Bronchial epithelial cell (primary cell): ENCODE measurements around the gene UBE2A. TPM values are rescaled to one million over a fixed set of nuclear protein-coding genes. Genes with fewer than 3 reads are reported as not detected.
A peak's percentile ranks its signal among the peaks of the same experiment; 100 is the strongest.

Experiments used
- DNase-seq: peaks from one replicate; pipeline ENCODE4 v3.0.0-alpha.2; 2010; ENCODE audit warnings: low read depth
- FAIRE-seq: peaks from 2 replicates; lab custom pipeline; 2011; peaks lifted over from hg19 to GRCh38; lab: Jason Lieb, UNC
- H3K27me3 ChIP-seq: 2 replicates; pipeline ENCODE4 v1.5.1; 2011; ENCODE audit warnings: low read length; ENCODE audit not compliant: control insufficient read depth, insufficient read depth
- H3K36me3 ChIP-seq: 2 replicates; pipeline ENCODE4 v1.5.1; 2011; ENCODE audit warnings: low read length; ENCODE audit not compliant: control insufficient read depth, insufficient read depth
- H3K4me3 ChIP-seq: 2 replicates; pipeline ENCODE4 v1.5.1; 2011; ENCODE audit warnings: mild to moderate bottlenecking, low read depth, low read length, control low read depth
- CTCF ChIP-seq: IDR thresholded peaks from 2 replicates; pipeline ENCODE4 v1.5.1; 2011; ENCODE audit warnings: mild to moderate bottlenecking, moderate library complexity, low read length, control low read depth, inconsistent platforms; ENCODE audit not compliant: insufficient read depth, severe bottlenecking
- total RNA-seq: library from RNA; depleted of rRNA; stranded (reverse); fragments of >200 nt; gene quantifications from 2 replicates; pipeline ENCODE4 v1.2.1, GENCODE V29; 2014

Gene UBE2A
- total RNA-seq, 1 donor from 2014 or later = 18.4 TPM

- peak overlapping the region; percentile 89 for H3K4me3 ChIP-seq
- DNase-seq (no peak), FAIRE-seq (no peak)
- TF ChIP-seq CTCF = no peak
- H3K36me3 ChIP-seq = no peaks in the 10 kb centered on the region
- H3K27me3 ChIP-seq = no peaks in the 10 kb centered on the region
Observed at GRCh38 chrX:119604766-119605463, 30.6 kb downstream of the UBE2A start.

GRCh38 chrX:119605464-119606279, 31.3 kb downstream of the UBE2A start:
- Histone ChIP-seq H3K36me3 (no peaks in the 10 kb centered on the region), H3K4me3 (peak overlapping the region; percentile 89), H3K27me3 (no peaks in the 10 kb centered on the region)
- no peak for FAIRE-seq
- no peak for TF ChIP-seq CTCF
- peak; percentile 2 for DNase-seq

GRCh38 chrX:119606280-119607017, 32.1 kb downstream of the UBE2A start, which contains the start of gene NKRF:
NKRF (minus strand) TSS chrX:119606424.
- DNase-seq (peak; percentile 83), FAIRE-seq (no peak)
- Histone ChIP-seq H3K36me3 (no peaks in the 10 kb centered on the region), H3K27me3 (no peaks in the 10 kb centered on the region), H3K4me3 (peak within 1 kb of the TSS; percentile 89)
- TF ChIP-seq CTCF = no peak

GRCh38 chrX:119607018-119607389, 32.6 kb downstream of the UBE2A start:
- DNase-seq (no peak), FAIRE-seq (no peak)
- peak overlapping the region; percentile 89 for H3K4me3 ChIP-seq
- H3K36me3 ChIP-seq = no peaks in the 10 kb centered on the region
- no peaks in the 10 kb centered on the region for H3K27me3 ChIP-seq
- TF ChIP-seq CTCF = no peak

- no peaks in the 10 kb centered on the region for H3K36me3 ChIP-seq
- no peak for FAIRE-seq
- TF ChIP-seq CTCF = no peak
- no peaks in the 10 kb centered on the region for H3K27me3 ChIP-seq
- no peak overlapping the region for H3K4me3 ChIP-seq
- DNase-seq = no peak
Observed at GRCh38 chrX:119614776-119615175, 40.4 kb downstream of the UBE2A start.
